LNCAP (cell line): ENCODE measurements around the gene SORCS2.

Experiments used
- TF ChIP-seq, protein P1 (sequence below): fragments of 450-650 bp; IDR thresholded peaks from 2 replicates; pipeline ENCODE4 v1.5.1; 2017; ENCODE audit warnings: mild to moderate bottlenecking

The SORCS2 gene

GRCh38 chr4:7641712-7642111 is 449.4 kb downstream of the SORCS2 start:
- TF ChIP-seq, protein P1, sequence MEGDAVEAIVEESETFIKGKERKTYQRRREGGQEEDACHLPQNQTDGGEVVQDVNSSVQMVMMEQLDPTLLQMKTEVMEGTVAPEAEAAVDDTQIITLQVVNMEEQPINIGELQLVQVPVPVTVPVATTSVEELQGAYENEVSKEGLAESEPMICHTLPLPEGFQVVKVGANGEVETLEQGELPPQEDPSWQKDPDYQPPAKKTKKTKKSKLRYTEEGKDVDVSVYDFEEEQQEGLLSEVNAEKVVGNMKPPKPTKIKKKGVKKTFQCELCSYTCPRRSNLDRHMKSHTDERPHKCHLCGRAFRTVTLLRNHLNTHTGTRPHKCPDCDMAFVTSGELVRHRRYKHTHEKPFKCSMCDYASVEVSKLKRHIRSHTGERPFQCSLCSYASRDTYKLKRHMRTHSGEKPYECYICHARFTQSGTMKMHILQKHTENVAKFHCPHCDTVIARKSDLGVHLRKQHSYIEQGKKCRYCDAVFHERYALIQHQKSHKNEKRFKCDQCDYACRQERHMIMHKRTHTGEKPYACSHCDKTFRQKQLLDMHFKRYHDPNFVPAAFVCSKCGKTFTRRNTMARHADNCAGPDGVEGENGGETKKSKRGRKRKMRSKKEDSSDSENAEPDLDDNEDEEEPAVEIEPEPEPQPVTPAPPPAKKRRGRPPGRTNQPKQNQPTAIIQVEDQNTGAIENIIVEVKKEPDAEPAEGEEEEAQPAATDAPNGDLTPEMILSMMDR = no peak

DNA sequence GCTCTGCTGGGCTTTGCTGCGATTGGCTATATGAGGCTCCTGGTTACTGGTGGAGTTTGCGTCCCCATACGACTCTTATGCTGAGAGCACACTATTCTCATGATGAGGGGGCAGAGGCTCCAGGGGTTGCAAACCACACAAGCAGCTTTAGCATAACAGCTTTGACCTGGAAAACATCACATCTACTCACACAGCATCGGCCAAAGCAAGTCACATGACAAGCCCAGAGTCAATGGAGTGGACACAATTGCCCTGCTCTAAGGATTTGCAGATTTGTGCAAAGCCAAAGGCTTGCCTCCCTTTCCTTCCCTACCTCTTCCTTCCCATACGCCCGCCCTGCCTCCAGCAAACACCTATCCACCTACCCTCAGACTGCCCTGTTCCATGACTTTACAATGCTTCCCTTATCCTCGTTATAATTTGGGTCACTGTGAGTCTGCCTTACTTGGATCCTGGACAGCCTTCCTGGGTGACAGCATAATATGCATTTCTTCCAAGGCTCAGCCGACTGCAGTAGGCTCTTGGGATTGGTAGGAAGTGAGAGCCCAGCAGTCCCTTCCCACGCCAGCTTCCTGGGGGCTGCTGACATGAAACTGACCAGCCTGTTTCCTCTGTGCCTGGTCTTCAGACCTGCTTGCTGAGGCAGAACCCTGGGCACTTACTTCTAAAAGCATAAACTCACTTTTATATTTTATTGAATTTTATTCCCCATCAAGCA is 450.6 kb downstream of the SORCS2 start:
- TF ChIP-seq, protein P1 = no peak

DNA sequence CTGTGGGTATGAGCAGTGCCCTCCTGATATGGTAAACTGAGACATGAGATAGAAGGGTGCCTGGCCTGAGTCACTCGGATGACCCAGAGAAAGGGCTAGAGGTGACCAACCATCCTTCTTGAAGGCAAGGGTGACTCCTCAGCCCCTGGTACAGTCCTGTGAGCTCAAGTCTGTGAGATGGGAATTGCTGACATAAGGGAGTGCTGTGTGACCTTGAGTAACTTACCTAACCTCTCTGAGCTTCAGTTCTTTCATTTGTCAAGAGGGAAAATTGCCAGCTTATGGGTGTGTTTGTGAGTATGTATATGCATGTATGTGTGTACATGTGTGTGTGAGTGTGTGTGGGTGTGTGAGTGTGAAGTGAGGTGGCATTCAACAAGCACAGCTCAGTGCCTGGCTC is 452.8 kb downstream of the SORCS2 start:
- TF ChIP-seq, protein P1 = no peak

- TF ChIP-seq, protein P1 = no peak
Measured at GRCh38 chr4:7645956-7646355, 453.6 kb downstream of the SORCS2 start.

GRCh38 chr4:7646384-7647061 is 454.2 kb downstream of the SORCS2 start:
- TF ChIP-seq, protein P1 = no peak

DNA sequence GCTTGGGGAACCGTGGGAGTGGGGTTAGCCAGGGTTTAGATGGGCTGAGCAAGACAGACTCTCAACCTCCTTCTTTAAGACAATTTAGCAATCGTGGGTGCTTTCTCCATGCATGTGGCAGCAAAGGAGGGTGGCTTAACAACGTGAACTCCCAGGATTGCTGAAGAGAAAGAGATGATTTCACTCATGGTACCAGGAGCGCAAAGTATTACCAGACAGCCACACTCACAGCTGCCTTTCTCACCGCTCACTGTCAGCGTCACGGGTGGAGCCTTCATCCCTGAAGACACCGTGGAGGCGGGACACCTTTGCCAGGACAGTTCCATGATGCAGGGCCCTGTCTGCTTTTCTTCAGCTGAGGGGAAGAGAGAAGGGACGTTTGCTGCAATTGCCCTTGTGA is 454.8 kb downstream of the SORCS2 start:
- TF ChIP-seq, protein P1 = no peak

DNA sequence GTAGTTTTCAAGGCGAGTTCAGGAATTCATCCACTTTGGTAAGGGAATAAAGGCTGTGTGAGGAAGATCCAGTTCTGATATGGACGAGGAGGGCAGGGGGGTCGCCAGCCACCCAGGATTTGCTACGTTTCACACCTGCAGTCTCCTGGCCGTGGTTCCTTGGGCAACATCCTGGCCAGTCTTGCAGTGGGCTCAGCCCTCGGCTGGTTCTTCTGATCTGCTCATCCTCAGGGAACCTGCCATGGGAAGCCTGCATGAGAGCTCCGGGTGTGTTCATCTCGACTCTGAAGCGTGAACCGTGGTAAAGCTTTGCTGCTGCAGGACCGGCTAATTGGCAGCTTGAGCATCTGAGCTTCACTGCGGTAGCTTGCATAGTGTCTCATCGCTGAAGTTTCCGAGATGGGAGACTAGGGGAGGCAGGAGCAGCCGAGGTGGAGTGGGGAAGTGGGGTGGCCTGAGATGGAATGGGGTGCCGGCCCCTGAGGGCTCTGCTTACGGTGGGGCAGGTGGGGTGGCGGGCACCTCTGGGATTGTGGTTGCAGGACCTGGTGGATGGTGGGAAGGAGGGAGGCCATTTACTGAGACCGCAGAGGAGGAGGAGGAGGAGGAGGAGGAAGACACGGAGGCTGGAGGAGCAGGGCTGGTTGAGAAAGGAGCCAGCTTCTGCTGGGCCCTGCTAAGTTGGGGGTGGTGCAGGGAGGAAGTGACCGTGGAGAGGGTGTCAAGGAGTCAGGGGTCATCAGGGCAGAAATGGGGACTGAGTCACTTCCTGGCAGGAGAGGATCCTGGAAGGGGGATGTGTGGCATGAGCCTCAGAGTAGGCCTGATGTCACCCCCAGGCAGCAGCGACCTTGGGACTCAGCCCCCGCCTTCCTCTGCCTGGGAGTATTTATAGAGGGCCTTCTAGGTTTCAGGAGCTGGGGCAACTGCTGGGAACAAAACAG is 455.5 kb downstream of the SORCS2 start:
- TF ChIP-seq, protein P1 = no peak
